ENCODE measurements around the gene ASXL2. TPM values are rescaled to one million over a fixed set of nuclear protein-coding genes. Genes with fewer than 3 reads are reported as not detected.

ASXL2 gene
- total and polyA plus RNA-seq, 2 of the 13 experiments (the other 11 are each of a cell fraction or from before 2014, with no cell fraction given): 12.1 to 19.2 TPM

DNA sequence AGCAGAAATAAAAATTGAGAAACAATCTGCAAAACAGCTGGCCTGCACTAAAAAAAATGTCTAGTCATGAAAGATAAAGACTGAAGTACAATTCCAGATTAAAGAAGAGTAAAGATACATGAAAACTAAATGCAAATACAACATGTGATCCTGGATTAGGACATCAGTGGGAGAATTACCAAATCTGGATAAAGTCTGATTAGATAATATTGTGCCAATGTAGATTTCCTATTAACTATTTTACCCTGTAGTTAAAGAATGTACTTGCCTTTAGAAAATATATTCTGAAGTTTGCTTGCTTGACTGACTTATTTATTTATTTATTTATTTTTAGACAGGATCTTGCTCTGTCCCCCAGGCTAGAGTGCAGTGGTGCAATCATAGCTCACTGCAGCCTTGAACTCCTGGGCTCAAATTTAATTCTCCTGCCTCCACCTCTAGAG lies 58.7 kb downstream of the ASXL2 start:
- ATAC-seq (no peak), DNase-seq (ENCODE audit: low spot score) (no peak), FAIRE-seq (no peak)
- in situ Hi-C loops (cut with HindIII; ENCODE audit: extremely low pct_ligation_motif_present, low pct_unique_long_range_greater_than_20kb): no loop called here
- H3K4me3 ChIP-seq (replicated peaks in 1 of 3; ENCODE audit: insufficient read depth in 1 of 3, low read depth in 2 of 3, low read length in 3 of 3): no peak overlapping the region
- ChIA-PET CTCF (ENCODE audit: low intra/inter-chr PET ratio, low total read pairs) (no interaction called here), POLR2A (interaction anchor here (0.7 kb wide), 1 partner anchor 11 kb away, joined by 3 read pairs; no protein-coding TSS in a partner anchor)
- intact Hi-C loops (cut with micrococcal nuclease; ENCODE audit: unreplicated experiment): no loop called here
- TF ChIP-seq, protein P1, sequence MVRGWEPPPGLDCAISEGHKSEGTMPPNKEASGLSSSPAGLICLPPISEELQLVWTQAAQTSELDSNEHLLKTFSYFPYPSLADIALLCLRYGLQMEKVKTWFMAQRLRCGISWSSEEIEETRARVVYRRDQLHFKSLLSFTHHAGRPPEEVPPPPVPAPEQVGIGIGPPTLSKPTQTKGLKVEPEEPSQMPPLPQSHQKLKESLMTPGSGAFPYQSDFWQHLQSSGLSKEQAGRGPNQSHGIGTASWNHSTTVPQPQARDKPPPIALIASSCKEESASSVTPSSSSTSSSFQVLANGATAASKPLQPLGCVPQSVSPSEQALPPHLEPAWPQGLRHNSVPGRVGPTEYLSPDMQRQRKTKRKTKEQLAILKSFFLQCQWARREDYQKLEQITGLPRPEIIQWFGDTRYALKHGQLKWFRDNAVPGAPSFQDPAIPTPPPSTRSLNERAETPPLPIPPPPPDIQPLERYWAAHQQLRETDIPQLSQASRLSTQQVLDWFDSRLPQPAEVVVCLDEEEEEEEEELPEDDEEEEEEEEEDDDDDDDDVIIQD (CRISPR knock-in tag; IDR thresholded peaks at IDR 0.05; ENCODE audit: low read depth): no peak
- TF ChIP-seq XBP1 (CRISPR knock-in tag; IDR thresholded peaks at IDR 0.05) (no peak), MAFK (conservative IDR thresholded peaks at IDR 0.05 in 1 of 2, IDR thresholded peaks at IDR 0.05 in 1 of 2; ENCODE audit: low read length in 2 of 2) (peak; percentile 28 to 49; a peak in 3 of 4 replicates), PHF8 (CRISPR knock-in tag; IDR thresholded peaks at IDR 0.05) (no peak), MAFF (IDR thresholded peaks at IDR 0.05; ENCODE audit: low read depth, low read length) (peak; percentile 41; the same call in 1 of the 2 replicates), NFE2L2 (IDR thresholded peaks at IDR 0.05; ENCODE audit: low read length) (peak; percentile 74), ZNF839 (CRISPR knock-in tag; IDR thresholded peaks at IDR 0.05; ENCODE audit: borderline replicate concordance) (no peak), MTA3 (CRISPR knock-in tag; IDR thresholded peaks at IDR 0.05) (no peak)
- H4K20me1 ChIP-seq (ENCODE audit: insufficient read depth, low read length): 0 out of 2 replicates have a peak, but pooled peaks cover 3% of the 10 kb centered on the region
- no TSS peak for BruUV-seq (replicated peaks)
- H3K9me3 ChIP-seq (ENCODE audit: low read length): no peaks in the 10 kb centered on the region
- H3K4me2 ChIP-seq (ENCODE audit: low read depth, low read length): no peak overlapping the region
- H3K27ac ChIP-seq (ENCODE audit: extremely low read length, insufficient read depth, low read length): no peak overlapping the region
- no peak overlapping the region for H3K9ac ChIP-seq (ENCODE audit: insufficient read depth, low read depth, low read length)
- H3K27me3 ChIP-seq (ENCODE audit: control insufficient read depth in 1 of 2, insufficient read depth in 2 of 2, low read length in 2 of 2): no peaks in the 10 kb centered on the region
- peaks cover 30% of the 10 kb centered on the region for H3K79me2 ChIP-seq (ENCODE audit: insufficient read depth, low read length)
- H2AFZ ChIP-seq (ENCODE audit: low read length): no peak overlapping the region
- H3K4me1 ChIP-seq (ENCODE audit: insufficient read depth, low read length): no peaks in the 10 kb centered on the region
- H3K36me3 ChIP-seq (replicated peaks in 1 of 2; ENCODE audit: control insufficient read depth in 1 of 2, insufficient read depth in 2 of 2, low read length in 2 of 2): peaks cover 0 to 29% of the 10 kb centered on the region in 2 experiments; a peak in 3 of 5 replicates

DNA sequence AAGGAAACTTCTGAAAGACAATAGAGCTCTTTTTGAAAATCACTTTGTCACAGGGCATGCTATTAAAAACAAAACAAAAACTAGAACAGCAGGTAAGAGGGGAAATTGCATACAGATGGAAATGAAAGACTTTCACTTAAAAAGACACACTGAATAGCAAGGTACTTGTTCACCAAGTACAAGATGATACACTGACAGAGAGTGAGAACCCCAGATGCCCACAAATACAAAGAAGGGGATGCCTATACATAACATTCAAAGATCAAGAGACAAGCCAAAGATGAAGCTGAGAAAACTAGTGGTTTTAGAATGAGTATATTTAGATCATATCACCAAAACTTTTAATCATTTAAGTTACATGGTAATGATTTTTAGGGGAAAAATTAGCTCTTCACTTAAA lies 60.7 kb downstream of the ASXL2 start:
- 0 out of 2 replicates have a peak, but pooled peaks cover 3% of the 10 kb centered on the region for H4K20me1 ChIP-seq (ENCODE audit: insufficient read depth, low read length)
- TF ChIP-seq ZFX (CRISPR knock-in tag; IDR thresholded peaks at IDR 0.05; ENCODE audit: low read depth): no peak
- TF ChIP-seq ZNF710 (CRISPR knock-in tag; IDR thresholded peaks at IDR 0.05; ENCODE audit: borderline replicate concordance): no peak
- no peak for TF ChIP-seq NKX3-1 (CRISPR knock-in tag; IDR thresholded peaks at IDR 0.05)
- TF ChIP-seq ZNF329 (CRISPR knock-in tag; IDR thresholded peaks at IDR 0.05; ENCODE audit: low read depth): no peak
- no peak overlapping the region for H3K27ac ChIP-seq (ENCODE audit: extremely low read length, insufficient read depth, low read length)
- peaks cover 1 to 32% of the 10 kb centered on the region in 2 experiments; a peak in 4 of 5 replicates for H3K36me3 ChIP-seq (replicated peaks in 1 of 2; ENCODE audit: control insufficient read depth in 1 of 2, insufficient read depth in 2 of 2, low read length in 2 of 2)
- in situ Hi-C loops (cut with HindIII; ENCODE audit: extremely low pct_ligation_motif_present, low pct_unique_long_range_greater_than_20kb) (no loop called here), intact Hi-C loops (cut with micrococcal nuclease; ENCODE audit: unreplicated experiment) (no loop called here)
- H2AFZ ChIP-seq (ENCODE audit: low read length): no peak overlapping the region
- ChIA-PET POLR2A (no interaction called here), CTCF (ENCODE audit: low intra/inter-chr PET ratio, low total read pairs) (no interaction called here)
- H3K4me1 ChIP-seq (ENCODE audit: insufficient read depth, low read length): peaks cover 9% of the 10 kb centered on the region
- DNase-seq (ENCODE audit: low spot score): no peak
- H3K27me3 ChIP-seq (ENCODE audit: control insufficient read depth in 1 of 2, insufficient read depth in 2 of 2, low read length in 2 of 2): no peaks in the 10 kb centered on the region
- peaks cover 41% of the 10 kb centered on the region for H3K79me2 ChIP-seq (ENCODE audit: insufficient read depth, low read length)
- ATAC-seq: no peak
- H3K9me3 ChIP-seq (ENCODE audit: low read length): no peaks in the 10 kb centered on the region
- H3K4me3 ChIP-seq (replicated peaks in 1 of 3; ENCODE audit: insufficient read depth in 1 of 3, low read depth in 2 of 3, low read length in 3 of 3): no peak overlapping the region
- H3K4me2 ChIP-seq (ENCODE audit: low read depth, low read length): no peak overlapping the region
- BruUV-seq (replicated peaks): no TSS peak
- FAIRE-seq: no peak
- no peak overlapping the region for H3K9ac ChIP-seq (ENCODE audit: insufficient read depth, low read depth, low read length)
